ENCODE measurements around the gene LYPD6.
A peak's percentile ranks its signal among the peaks of the same experiment; 100 is the strongest.

The LYPD6 gene

GRCh38 chr2:149329068-149329467 lies 1.3 kb upstream of the LYPD6 start:
- TF ChIP-seq, protein P1, sequence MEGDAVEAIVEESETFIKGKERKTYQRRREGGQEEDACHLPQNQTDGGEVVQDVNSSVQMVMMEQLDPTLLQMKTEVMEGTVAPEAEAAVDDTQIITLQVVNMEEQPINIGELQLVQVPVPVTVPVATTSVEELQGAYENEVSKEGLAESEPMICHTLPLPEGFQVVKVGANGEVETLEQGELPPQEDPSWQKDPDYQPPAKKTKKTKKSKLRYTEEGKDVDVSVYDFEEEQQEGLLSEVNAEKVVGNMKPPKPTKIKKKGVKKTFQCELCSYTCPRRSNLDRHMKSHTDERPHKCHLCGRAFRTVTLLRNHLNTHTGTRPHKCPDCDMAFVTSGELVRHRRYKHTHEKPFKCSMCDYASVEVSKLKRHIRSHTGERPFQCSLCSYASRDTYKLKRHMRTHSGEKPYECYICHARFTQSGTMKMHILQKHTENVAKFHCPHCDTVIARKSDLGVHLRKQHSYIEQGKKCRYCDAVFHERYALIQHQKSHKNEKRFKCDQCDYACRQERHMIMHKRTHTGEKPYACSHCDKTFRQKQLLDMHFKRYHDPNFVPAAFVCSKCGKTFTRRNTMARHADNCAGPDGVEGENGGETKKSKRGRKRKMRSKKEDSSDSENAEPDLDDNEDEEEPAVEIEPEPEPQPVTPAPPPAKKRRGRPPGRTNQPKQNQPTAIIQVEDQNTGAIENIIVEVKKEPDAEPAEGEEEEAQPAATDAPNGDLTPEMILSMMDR (IDR thresholded peaks at IDR 0.05; ENCODE audit: low read depth, low read length, missing control alignments) = peak; percentile 49
- peak overlapping the region; percentile 67 for H3K4me3 ChIP-seq (ENCODE audit: low read depth, low read length)
- DNase-seq (ENCODE audit: low read depth) = no peak
- in situ Hi-C loops (cut with HindIII; ENCODE audit: low sequenced_read_pairs) = no loop called here

- in situ Hi-C loops (cut with HindIII; ENCODE audit: low sequenced_read_pairs) = no loop called here
- H3K4me3 ChIP-seq (ENCODE audit: low read depth, low read length) = peak overlapping the region; percentile 67
- DNase-seq (ENCODE audit: low read depth) = peak; percentile 38
- TF ChIP-seq, protein P1 (IDR thresholded peaks at IDR 0.05; ENCODE audit: low read depth, low read length, missing control alignments) = no peak
Measured at GRCh38 chr2:149329489-149330126, 779 bp upstream of the LYPD6 start.

GRCh38 chr2:149331023-149331400 lies 625 bp downstream of the LYPD6 start:
- TF ChIP-seq, protein P1 (IDR thresholded peaks at IDR 0.05; ENCODE audit: low read depth, low read length, missing control alignments) = no peak
- DNase-seq (ENCODE audit: low read depth) = no peak
- in situ Hi-C loops (cut with HindIII; ENCODE audit: low sequenced_read_pairs) = no loop called here
- peak overlapping the region; percentile 67 for H3K4me3 ChIP-seq (ENCODE audit: low read depth, low read length)

- no peak for DNase-seq (ENCODE audit: low read depth)
- no peak overlapping the region for H3K4me3 ChIP-seq (ENCODE audit: low read depth, low read length)
- in situ Hi-C loops (cut with HindIII; ENCODE audit: low sequenced_read_pairs) = no loop called here
- TF ChIP-seq, protein P1 (IDR thresholded peaks at IDR 0.05; ENCODE audit: low read depth, low read length, missing control alignments) = no peak
Measured at GRCh38 chr2:149332364-149332763, 2.0 kb downstream of the LYPD6 start.

DNA sequence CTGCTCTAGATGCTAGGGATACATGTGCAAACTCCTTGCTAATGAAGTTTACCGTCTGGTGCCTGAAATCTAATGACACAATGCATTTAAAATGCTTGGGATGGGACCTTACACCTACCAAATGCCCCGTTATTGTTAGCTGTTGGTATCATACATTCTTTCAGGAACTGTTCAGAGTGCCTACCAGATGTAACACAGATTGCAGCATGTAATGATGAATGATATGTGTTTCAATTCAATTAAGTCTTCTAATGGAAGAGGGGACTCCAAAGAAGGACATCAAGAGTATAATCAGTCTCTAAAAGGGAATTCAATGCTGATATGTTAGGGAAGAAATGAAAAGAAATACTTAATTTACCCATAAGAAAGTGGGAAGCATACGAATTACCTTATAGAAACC lies 3.2 kb downstream of the LYPD6 start:
- in situ Hi-C loops (cut with HindIII; ENCODE audit: low sequenced_read_pairs) = no loop called here
- TF ChIP-seq, protein P1 (IDR thresholded peaks at IDR 0.05; ENCODE audit: low read depth, low read length, missing control alignments) = no peak
- H3K4me3 ChIP-seq (ENCODE audit: low read depth, low read length) = no peak overlapping the region
- no peak for DNase-seq (ENCODE audit: low read depth)

DNA sequence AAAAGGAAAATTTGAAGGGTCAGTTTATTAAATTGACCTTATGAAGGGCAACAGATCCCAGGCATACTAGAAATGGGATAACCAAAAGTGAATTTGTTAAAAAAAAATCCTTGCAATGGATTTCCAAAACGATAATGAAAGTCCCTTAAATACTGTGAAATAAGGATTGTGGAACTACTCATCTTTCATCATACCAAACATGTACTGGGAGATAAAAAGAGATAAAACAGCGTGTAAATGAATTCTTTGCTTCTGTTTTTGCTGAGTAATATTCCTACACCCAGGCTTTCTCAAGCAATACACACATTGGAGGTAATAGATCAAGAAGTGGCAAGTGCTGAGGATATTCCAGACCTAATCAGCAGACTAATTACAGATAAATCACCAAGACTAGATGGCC lies 3.8 kb downstream of the LYPD6 start:
- in situ Hi-C loops (cut with HindIII; ENCODE audit: low sequenced_read_pairs) = no loop called here

More for the DNA sequence above, 3.8 kb downstream of the LYPD6 start:
- no peak for DNase-seq (ENCODE audit: low read depth)
- TF ChIP-seq, protein P1 (IDR thresholded peaks at IDR 0.05; ENCODE audit: low read depth, low read length, missing control alignments) = no peak
- H3K4me3 ChIP-seq (ENCODE audit: low read depth, low read length) = no peak overlapping the region

Data from astrocyte of the cerebellum (primary cell).